HG03060 (cell line): ENCODE data around the gene AFF1.

Source experiments
- ATAC-seq: cut with Tn5 transposase; IDR thresholded peaks from one replicate; pipeline ENCODE4 v1.9.1; 2021; ENCODE audit warnings: low read depth, moderate number of reproducible peaks; ENCODE audit not compliant: unreplicated experiment

Gene AFF1

DNA sequence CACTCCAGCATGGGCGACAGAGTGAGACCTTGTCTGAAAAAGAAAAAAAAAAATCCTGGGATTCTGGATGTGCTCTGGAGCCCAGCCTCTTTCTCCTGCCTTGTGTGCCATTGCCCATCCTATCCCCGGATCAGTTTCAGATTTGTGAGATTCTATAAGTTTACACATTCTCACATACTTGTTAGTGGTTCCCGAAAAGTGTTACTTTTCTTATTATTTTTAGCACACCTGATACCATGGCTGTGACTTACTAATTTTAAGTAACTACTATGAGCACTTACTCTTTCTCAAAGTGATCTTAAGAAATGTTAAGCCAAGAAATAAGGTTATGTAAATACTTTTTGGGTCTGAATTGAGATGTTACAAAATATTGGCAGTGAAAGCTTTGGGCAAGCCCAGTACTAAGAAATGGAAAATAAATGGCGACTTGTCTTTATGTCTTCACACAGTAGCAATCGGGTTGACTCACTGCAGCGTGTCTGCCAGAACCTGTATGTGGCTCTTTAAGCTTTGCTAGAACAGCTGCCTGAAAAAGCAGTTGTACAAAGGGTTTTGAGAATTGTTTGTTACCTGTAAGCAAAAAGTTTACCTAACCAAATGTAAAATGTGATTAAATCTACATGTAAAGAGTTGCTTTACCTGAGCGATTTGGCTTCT is 166.9 kb downstream of the AFF1 start:
- no peak for ATAC-seq

- ATAC-seq, result no peak
These were observed 168.3 kb downstream of the AFF1 start for GRCh38 chr4:87103086-87103485.

GRCh38 chr4:87103691-87104187 is 168.9 kb downstream of the AFF1 start:
- no peak for ATAC-seq

DNA sequence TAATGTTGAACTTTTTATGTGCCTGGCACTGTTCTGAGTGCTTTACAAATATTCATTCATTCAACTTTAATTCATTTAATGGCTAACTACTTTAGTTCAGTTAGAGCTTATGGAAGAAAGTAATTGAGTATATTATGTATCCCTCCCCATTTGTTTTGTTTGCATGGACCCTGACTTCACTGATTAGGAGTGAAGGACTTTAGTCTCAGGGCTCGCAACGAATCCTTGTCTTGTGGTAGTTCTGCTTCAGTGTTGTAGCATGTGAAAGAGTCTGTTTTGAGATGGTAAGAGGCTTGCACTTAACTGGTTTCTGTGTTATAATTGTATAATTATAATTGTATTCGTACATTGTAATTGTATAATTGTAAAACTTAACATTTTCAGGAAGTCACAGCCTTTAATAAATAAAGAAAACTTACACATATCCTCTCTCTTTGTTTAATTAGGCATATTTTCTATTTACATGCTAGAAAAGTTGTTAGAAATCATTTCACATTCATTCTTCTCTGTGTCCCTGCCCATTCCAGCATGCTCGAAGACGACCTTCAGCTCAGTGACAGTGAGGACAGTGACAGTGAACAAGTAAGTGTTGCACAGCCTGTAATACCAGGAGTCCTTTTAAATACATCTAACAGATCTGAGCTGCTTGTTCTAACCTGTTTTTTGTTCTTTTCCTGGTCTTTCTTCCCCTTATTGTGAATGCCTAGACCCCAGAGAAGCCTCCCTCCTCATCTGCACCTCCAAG is 170.5 kb downstream of the AFF1 start:
- no peak for ATAC-seq

- no peak for ATAC-seq
These were observed 173.3 kb downstream of the AFF1 start for GRCh38 chr4:87108142-87108546.

DNA sequence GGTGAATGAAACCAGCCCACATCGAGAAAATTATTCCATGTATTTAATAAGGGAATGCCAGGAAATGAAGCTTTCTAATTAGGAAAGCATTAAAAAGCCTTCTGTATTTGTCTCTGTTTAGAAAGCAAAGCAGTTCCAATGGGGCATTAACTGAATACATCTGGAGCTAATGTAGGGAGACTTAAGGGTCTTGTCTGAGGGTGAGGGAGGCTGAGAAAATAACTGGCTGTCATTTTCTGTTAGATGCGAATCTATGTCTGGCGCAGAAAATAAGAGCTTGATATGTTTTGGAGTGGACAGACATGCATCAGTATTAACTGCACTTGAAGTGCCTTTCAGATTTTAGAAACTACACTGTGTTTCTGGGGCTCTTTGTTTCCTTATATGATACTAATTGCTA is 174.3 kb downstream of the AFF1 start:
- no peak for ATAC-seq

DNA sequence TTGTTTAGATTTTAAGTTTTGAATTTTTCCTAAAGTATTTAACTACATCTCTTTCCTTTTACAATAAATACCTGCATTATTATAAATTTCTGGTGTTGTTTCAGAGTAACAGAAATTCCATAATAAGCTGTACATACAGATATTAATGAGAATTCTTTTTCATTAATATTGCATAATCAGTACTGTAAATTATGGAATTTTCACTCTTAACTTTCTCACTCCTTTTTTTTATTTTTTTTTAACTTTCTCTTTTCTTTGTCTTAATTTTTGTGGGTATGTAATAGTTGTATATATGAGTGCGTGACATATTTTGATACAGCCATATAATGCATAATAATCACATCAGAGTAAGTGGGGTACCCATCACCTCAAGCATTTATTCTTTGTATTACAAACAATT is 175.1 kb downstream of the AFF1 start:
- no peak for ATAC-seq

- no peak for ATAC-seq
These were observed 177.3 kb downstream of the AFF1 start for GRCh38 chr4:87112063-87112462.

GRCh38 chr4:87114245-87115062 is 179.6 kb downstream of the AFF1 start:
- ATAC-seq, result no peak

GRCh38 chr4:87116231-87116630 is 181.4 kb downstream of the AFF1 start:
- no peak for ATAC-seq

GRCh38 chr4:87117051-87117731 is 182.4 kb downstream of the AFF1 start:
- no peak for ATAC-seq

DNA sequence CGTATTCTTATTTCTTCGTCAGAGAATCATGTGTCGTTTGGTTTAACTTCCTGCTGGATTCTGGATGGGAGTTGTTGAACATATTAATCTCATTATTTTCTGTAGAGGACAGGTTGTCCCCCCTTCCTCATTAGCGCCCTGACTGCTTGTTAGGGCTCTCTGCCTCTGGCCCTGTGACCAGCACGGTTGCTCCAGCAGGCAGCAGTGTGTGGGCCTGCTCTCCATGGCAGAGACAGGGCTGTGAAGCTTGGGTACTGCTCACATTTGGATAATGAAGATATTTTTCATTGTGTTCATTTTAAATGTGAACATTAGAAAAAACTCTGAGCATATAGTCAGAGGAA is 182.9 kb downstream of the AFF1 start:
- ATAC-seq, result no peak

GRCh38 chr4:87118421-87118820 is 183.6 kb downstream of the AFF1 start:
- ATAC-seq, result no peak

GRCh38 chr4:87118826-87119225 is 184.0 kb downstream of the AFF1 start:
- no peak for ATAC-seq

DNA sequence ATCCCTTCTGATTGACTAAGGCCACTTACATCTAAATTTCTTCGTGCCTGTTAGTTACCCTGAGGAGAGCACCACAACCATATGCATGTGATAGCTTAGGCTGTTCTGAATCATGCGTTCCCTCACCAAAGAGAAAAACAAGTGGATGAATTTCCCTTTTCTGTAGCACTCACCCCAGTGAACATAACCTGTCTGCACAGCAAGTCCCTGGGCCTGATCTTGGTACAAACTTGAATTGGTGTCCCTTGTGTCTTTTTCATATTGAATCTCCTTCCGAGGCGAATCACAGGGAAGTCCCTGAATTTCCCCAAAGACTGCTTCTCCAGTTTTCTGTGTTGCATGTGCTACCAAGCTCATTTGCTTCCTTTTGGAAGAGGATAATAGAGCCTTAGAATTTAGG is 185.2 kb downstream of the AFF1 start:
- ATAC-seq, result no peak

GRCh38 chr4:87120411-87121162 is 185.8 kb downstream of the AFF1 start:
- ATAC-seq, result no peak

- no peak for ATAC-seq
These were observed 186.7 kb downstream of the AFF1 start for GRCh38 chr4:87121341-87122065.

DNA sequence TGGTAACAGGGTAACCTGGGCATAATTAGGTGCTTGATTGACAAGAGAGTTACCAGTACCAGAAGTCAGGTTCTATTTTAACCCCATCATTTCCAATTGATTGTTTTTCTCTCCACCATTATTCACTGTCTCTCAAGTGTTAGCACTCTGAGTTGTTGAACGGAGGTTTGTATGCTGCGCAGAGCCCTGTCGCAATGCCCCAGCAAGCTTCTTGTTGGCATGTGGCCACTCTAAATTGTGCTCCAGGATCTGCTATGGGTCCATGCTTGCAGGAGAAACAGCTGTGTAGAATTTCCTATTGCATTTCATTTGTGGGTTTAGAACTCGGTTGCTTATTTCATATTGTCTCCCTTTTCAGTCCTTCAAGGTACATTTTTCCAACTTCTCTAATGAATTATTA is 187.4 kb downstream of the AFF1 start:
- no peak for ATAC-seq

- ATAC-seq, result no peak
These were observed 191.2 kb downstream of the AFF1 start for GRCh38 chr4:87126056-87126455.
